Stimulated activated naive B cell treated with anti-CD40 and anti-IgM and Interleukin-4, amounts not matched to agents 10 μg/mL and 1 μg/mL and 100 μg/mL, for 72 hours (primary cell): ENCODE results near the gene COPA.
A peak's percentile ranks its signal among the peaks of the same experiment; 100 is the strongest.

ENCODE experiments used
- ATAC-seq, 2 donors: fragments of 150-1000 bp; cut with Tn5 transposase; replicated peaks; 2 replicates each; pipeline ENCODE4 v1.10.0; 2021; ENCODE audit warnings: moderate library complexity in 1 of 2
- DNase-seq: peaks from one replicate; pipeline ENCODE4 v3.0.0; 2021
- H3K27ac Mint-ChIP-seq: one replicate; pipeline ENCODE4 v1.8.0; 2022; ENCODE audit warnings: mild to moderate bottlenecking, mixed read lengths
- H3K27me3 Mint-ChIP-seq, 2 donors: one replicate each; pipeline ENCODE4 v1.8.0; 2022; ENCODE audit warnings: mixed read lengths in 2 of 2
- H3K36me3 Mint-ChIP-seq, 2 donors: one replicate each; pipeline ENCODE4 v1.8.0; 2022; ENCODE audit warnings: mixed read lengths in 2 of 2, mild to moderate bottlenecking in 1 of 2
- H3K4me1 Mint-ChIP-seq, 2 donors: one replicate each; pipeline ENCODE4 v1.8.0; 2022; ENCODE audit warnings: mixed read lengths in 2 of 2, mild to moderate bottlenecking in 1 of 2
- H3K4me3 Mint-ChIP-seq, 2 donors: one replicate each; pipeline ENCODE4 v1.8.0; 2022; ENCODE audit warnings: mild to moderate bottlenecking in 2 of 2, mixed read lengths in 2 of 2, moderate library complexity in 1 of 2
- H3K9me3 Mint-ChIP-seq, 2 donors: one replicate each; pipeline ENCODE4 v1.8.0; 2022; ENCODE audit warnings: mixed read lengths in 2 of 2, mild to moderate bottlenecking in 1 of 2

The COPA gene

GRCh38 chr1:160328184-160328583, 14.9 kb downstream of the COPA start:
- Mint-ChIP-seq H3K36me3 (peaks cover 29 to 34% of the 10 kb centered on the region in 2 donors), H3K4me1 (peaks cover 0 to 1% of the 10 kb centered on the region in 2 donors), H3K27ac (no peak overlapping the region), H3K4me3 (no peak overlapping the region), H3K9me3 (no peaks in the 10 kb centered on the region), H3K27me3 (no peaks in the 10 kb centered on the region)
- DNase-seq (no peak), ATAC-seq (no peak)

DNA sequence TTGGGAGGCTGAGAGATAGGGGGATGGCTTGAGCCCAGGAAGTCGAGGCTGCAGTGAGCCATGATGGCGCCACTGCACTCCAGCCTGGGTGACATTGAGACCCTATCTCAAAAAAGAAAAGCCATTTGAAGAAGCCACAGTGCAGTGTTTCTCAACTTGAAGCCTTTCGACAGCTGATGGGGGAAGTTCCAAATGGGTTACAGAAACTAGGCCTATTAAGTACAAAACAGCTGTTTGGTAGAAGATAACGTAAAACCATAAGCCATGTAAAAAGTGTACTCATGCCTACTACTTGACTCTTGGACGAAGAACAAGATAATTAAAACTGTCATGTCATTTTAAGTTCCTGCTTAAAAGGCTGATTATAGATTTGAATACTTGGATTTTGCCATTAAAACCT, 16.6 kb downstream of the COPA start:
- Mint-ChIP-seq H3K27me3 (no peaks in the 10 kb centered on the region), H3K4me3 (no peak overlapping the region), H3K9me3 (no peaks in the 10 kb centered on the region), H3K36me3 (peaks cover 34 to 43% of the 10 kb centered on the region in 2 donors), H3K4me1 (peaks cover 4 to 6% of the 10 kb centered on the region in 2 donors), H3K27ac (no peak overlapping the region)
- DNase-seq = no peak
- no peak for ATAC-seq

GRCh38 chr1:160325252-160325651, 17.8 kb downstream of the COPA start:
- ATAC-seq = no peak

DNA sequence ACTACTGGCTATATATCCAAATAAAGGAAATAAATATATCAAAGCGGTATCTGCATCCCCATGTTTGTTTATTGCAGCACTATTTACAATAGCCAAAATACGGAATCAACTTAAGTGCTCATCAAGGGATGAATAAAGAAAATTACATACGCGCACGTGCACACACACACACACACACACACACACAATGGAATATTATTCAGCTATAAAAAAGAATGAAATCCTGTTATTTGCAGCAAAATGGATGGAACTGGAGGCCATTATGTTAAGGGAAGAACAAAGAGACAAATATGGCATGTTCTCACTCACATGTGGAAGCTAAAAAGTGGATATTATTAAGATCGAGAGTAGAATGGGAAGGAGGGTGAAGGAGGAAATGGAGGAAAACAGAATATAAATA, 20.2 kb downstream of the COPA start:
- peaks cover 1 to 5% of the 10 kb centered on the region in 2 donors for H3K9me3 Mint-ChIP-seq
- ATAC-seq (no peak), DNase-seq (no peak)
- H3K27ac Mint-ChIP-seq = no peak overlapping the region
- H3K4me1 Mint-ChIP-seq = peaks cover 3 to 16% of the 10 kb centered on the region in 2 donors
- H3K36me3 Mint-ChIP-seq = peaks cover 46 to 58% of the 10 kb centered on the region in 2 donors
- no peaks in the 10 kb centered on the region for H3K27me3 Mint-ChIP-seq
- no peak overlapping the region for H3K4me3 Mint-ChIP-seq

More at GRCh38 chr1:160325252-160325651, 17.8 kb downstream of the COPA start:
- peaks cover 3 to 6% of the 10 kb centered on the region in 2 donors for H3K4me1 Mint-ChIP-seq
- DNase-seq = no peak
- no peaks in the 10 kb centered on the region for H3K27me3 Mint-ChIP-seq
- H3K27ac Mint-ChIP-seq = no peak overlapping the region
- H3K4me3 Mint-ChIP-seq = no peak overlapping the region
- H3K36me3 Mint-ChIP-seq = peaks cover 35 to 46% of the 10 kb centered on the region in 2 donors
- H3K9me3 Mint-ChIP-seq = no peaks in the 10 kb centered on the region

GRCh38 chr1:160315359-160315758, 27.7 kb downstream of the COPA start:
- peaks cover 66 to 86% of the 10 kb centered on the region in 2 donors for H3K36me3 Mint-ChIP-seq
- H3K27me3 Mint-ChIP-seq = no peaks in the 10 kb centered on the region
- DNase-seq (no peak), ATAC-seq (no peak)
- H3K4me1 Mint-ChIP-seq = peaks cover 6 to 9% of the 10 kb centered on the region in 2 donors
- H3K9me3 Mint-ChIP-seq = peaks cover 7 to 13% of the 10 kb centered on the region in 2 donors
- no peak overlapping the region for H3K4me3 Mint-ChIP-seq
- no peak overlapping the region for H3K27ac Mint-ChIP-seq

- ATAC-seq (no peak), DNase-seq (no peak)
- no peaks in the 10 kb centered on the region for H3K9me3 Mint-ChIP-seq
- H3K36me3 Mint-ChIP-seq = peaks cover 35 to 64% of the 10 kb centered on the region in 2 donors
- peaks cover 0 to 3% of the 10 kb centered on the region in 2 donors for H3K4me1 Mint-ChIP-seq
- no peak overlapping the region for H3K27ac Mint-ChIP-seq
- H3K27me3 Mint-ChIP-seq = no peaks in the 10 kb centered on the region
- no peak overlapping the region for H3K4me3 Mint-ChIP-seq
These were observed 33.5 kb downstream of the COPA start for GRCh38 chr1:160309571-160309970.

GRCh38 chr1:160309185-160309557, 33.9 kb downstream of the COPA start:
- H3K27me3 Mint-ChIP-seq = no peaks in the 10 kb centered on the region
- no peak overlapping the region for H3K4me3 Mint-ChIP-seq
- DNase-seq (no peak), ATAC-seq (no peak)
- peaks cover 34 to 60% of the 10 kb centered on the region in 2 donors for H3K36me3 Mint-ChIP-seq
- H3K4me1 Mint-ChIP-seq = peaks cover 0 to 2% of the 10 kb centered on the region in 2 donors
- H3K9me3 Mint-ChIP-seq = no peaks in the 10 kb centered on the region
- H3K27ac Mint-ChIP-seq = no peak overlapping the region

GRCh38 chr1:160308451-160309184, 34.4 kb downstream of the COPA start:
- no peaks in the 10 kb centered on the region for H3K27me3 Mint-ChIP-seq
- DNase-seq = no peak

GRCh38 chr1:160307118-160307791, 35.8 kb downstream of the COPA start:
- H3K27me3 Mint-ChIP-seq = no peaks in the 10 kb centered on the region
- no peak overlapping the region for H3K4me3 Mint-ChIP-seq
- peaks cover 0 to 2% of the 10 kb centered on the region in 2 donors for H3K4me1 Mint-ChIP-seq
- no peak for DNase-seq
- peak in 1 of 2 donors; percentile 29 for ATAC-seq
- H3K9me3 Mint-ChIP-seq = no peaks in the 10 kb centered on the region
- H3K27ac Mint-ChIP-seq = peak overlapping the region; percentile 37
- peaks cover 33 to 54% of the 10 kb centered on the region in 2 donors for H3K36me3 Mint-ChIP-seq

More at GRCh38 chr1:160308451-160309184, 34.4 kb downstream of the COPA start:
- no peaks in the 10 kb centered on the region for H3K9me3 Mint-ChIP-seq
- H3K4me3 Mint-ChIP-seq = no peak overlapping the region
- peaks cover 32 to 57% of the 10 kb centered on the region in 2 donors for H3K36me3 Mint-ChIP-seq
- no peak overlapping the region for H3K27ac Mint-ChIP-seq
- no peak for ATAC-seq
- H3K4me1 Mint-ChIP-seq = peaks cover 0 to 2% of the 10 kb centered on the region in 2 donors

DNA sequence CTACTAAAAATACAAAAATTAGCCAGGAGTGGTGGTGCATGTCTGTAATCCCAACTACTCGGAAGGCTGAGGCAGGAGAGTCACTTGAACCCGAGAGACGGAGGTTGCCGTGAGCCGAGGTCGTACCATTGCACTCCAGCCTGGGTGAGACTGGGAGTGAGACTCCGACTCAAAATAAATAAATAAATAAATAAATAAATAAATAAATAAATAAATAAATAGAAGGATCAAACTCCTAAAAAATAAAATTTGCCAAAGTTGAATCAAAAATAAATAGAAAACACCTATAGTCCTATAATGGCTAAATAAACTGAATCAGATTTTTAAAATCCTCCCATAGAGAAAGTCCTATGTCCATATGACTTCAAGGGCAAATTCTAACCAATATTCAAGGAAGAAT, 42.9 kb downstream of the COPA start:
- H3K9me3 Mint-ChIP-seq = no peaks in the 10 kb centered on the region
- H3K4me3 Mint-ChIP-seq = no peak overlapping the region
- ATAC-seq (no peak), DNase-seq (no peak)
- no peak overlapping the region for H3K27ac Mint-ChIP-seq
- H3K4me1 Mint-ChIP-seq = no peaks in the 10 kb centered on the region
- H3K36me3 Mint-ChIP-seq = peaks cover 40 to 52% of the 10 kb centered on the region in 2 donors
- no peaks in the 10 kb centered on the region for H3K27me3 Mint-ChIP-seq

- Mint-ChIP-seq H3K27me3 (no peaks in the 10 kb centered on the region), H3K36me3 (peaks cover 55 to 74% of the 10 kb centered on the region in 2 donors), H3K27ac (no peak overlapping the region), H3K4me3 (no peak overlapping the region), H3K9me3 (no peaks in the 10 kb centered on the region), H3K4me1 (peaks cover 3 to 11% of the 10 kb centered on the region in 2 donors)
- ATAC-seq (no peak), DNase-seq (no peak)
These were observed 47.0 kb downstream of the COPA start for GRCh38 chr1:160296036-160296435.

DNA sequence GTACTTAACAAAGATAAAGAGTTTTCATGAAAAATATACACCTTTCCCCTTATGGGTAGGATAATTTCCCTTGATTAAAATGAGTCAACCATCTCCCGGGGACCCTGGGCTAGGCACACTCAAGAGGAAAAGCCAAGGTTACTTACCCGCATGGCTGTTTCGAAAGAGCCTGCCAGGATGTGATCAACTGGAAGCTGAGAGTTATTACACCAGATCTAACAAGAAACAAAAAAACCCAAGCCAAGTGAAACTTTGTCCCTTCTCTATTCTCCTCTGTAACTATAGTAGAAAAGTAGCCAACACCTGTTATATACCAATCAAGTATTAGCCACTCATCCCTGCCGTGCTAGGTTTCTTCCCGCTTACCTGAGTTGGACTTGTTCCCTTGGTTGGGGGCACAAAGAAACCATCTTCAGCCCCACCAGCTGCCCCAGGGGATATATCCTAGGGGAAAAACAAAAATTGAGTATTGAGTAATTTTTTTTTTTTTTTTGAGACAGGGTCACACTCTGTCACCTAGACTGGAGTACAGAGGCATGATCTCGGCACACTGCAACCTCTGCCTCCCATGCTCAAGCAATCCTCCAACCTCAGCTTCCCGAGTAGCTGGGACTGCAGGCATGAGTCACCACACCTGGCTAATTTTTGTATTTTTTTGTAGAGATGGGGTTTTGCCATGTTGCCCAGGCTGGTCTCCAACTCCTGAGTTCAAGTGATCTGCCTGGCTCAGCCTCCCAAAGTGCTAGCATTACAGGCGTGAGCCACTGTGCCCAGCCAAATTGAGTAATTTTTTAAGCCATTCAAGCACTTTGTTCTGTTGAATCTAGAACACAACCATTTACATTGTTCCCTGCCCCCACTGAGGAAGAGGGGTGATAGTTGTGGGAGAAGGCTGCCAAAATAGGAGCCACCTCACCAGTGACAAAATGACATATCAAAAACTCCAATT, 49.8 kb downstream of the COPA start:
- no peak for ATAC-seq
- no peak overlapping the region for H3K27ac Mint-ChIP-seq
- H3K36me3 Mint-ChIP-seq = peaks cover 51 to 69% of the 10 kb centered on the region in 2 donors

GRCh38 chr1:160291248-160292220, 51.5 kb downstream of the COPA start:
- no peaks in the 10 kb centered on the region for H3K27me3 Mint-ChIP-seq
- H3K27ac Mint-ChIP-seq = peak overlapping the region; percentile 33
- H3K36me3 Mint-ChIP-seq = peaks cover 34 to 57% of the 10 kb centered on the region in 2 donors
- ATAC-seq = peak; percentile 95 to 97
- H3K4me3 Mint-ChIP-seq = no peak overlapping the region
- H3K4me1 Mint-ChIP-seq = peaks cover 3 to 12% of the 10 kb centered on the region in 2 donors
- H3K9me3 Mint-ChIP-seq = no peaks in the 10 kb centered on the region
- DNase-seq = peak; percentile 55

More for the DNA sequence above, 49.8 kb downstream of the COPA start:
- H3K4me3 Mint-ChIP-seq = no peak overlapping the region
- no peaks in the 10 kb centered on the region for H3K9me3 Mint-ChIP-seq
- no peaks in the 10 kb centered on the region for H3K27me3 Mint-ChIP-seq
- peaks cover 3 to 12% of the 10 kb centered on the region in 2 donors for H3K4me1 Mint-ChIP-seq
- DNase-seq = no peak
